Measurements from ENCODE around the gene VWA5B1.

DNA sequence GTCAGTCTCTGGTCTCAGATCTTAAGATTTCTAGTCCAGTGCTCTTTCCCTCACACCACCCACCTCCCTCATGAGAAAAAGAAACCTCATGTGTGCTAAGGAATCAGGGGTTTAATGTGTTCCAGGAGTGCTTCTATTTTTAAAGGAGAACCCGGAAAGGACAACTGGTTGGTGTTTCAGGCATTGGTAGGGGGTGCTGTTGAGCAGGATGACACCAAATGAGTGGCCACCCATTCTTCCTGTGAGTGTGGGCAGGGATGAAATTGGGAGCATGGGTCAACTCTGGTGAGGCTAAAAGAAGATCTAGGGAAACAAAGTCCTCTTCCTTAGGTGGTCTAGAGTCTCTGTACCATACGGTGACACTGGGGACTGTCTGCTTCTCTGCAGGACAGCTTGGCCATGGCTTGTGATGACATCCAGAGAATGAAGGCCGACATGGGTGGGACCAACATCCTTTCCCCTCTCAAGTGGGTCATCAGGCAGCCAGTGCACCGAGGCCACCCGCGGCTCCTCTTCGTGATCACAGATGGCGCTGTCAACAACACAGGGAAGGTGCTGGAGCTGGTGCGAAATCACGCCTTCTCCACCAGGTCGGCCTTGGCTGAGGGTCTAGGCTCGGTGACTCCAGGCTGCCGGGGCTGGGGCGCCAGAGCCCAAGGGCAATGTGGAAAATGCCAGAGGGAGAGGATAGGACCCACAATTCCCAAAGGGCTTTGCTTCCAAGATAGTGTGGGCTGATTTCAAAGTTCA is 39.3 kb downstream of the VWA5B1 start:
- TF ChIP-seq, protein P1, sequence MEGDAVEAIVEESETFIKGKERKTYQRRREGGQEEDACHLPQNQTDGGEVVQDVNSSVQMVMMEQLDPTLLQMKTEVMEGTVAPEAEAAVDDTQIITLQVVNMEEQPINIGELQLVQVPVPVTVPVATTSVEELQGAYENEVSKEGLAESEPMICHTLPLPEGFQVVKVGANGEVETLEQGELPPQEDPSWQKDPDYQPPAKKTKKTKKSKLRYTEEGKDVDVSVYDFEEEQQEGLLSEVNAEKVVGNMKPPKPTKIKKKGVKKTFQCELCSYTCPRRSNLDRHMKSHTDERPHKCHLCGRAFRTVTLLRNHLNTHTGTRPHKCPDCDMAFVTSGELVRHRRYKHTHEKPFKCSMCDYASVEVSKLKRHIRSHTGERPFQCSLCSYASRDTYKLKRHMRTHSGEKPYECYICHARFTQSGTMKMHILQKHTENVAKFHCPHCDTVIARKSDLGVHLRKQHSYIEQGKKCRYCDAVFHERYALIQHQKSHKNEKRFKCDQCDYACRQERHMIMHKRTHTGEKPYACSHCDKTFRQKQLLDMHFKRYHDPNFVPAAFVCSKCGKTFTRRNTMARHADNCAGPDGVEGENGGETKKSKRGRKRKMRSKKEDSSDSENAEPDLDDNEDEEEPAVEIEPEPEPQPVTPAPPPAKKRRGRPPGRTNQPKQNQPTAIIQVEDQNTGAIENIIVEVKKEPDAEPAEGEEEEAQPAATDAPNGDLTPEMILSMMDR (IDR thresholded peaks at IDR 0.05 in 8 of 11, conservative IDR thresholded peaks at IDR 0.05 in 3 of 11): no peak
- TF ChIP-seq POLR2A (IDR thresholded peaks at IDR 0.05): no peak

Measured in spleen (tissue), 7 donors.